COLO829 (cell line): ENCODE data around the gene HNF4A.
"Not testable (repeated sequence)": the region's sequence is repeated elsewhere in the genome, so short reads cannot be mapped to it uniquely, and the experiment has no call there.

Source experiments
- DNase-seq: peaks from one replicate; pipeline ENCODE4 v3.0.0; 2012; ENCODE audit warnings: low spot score

The HNF4A gene

DNA sequence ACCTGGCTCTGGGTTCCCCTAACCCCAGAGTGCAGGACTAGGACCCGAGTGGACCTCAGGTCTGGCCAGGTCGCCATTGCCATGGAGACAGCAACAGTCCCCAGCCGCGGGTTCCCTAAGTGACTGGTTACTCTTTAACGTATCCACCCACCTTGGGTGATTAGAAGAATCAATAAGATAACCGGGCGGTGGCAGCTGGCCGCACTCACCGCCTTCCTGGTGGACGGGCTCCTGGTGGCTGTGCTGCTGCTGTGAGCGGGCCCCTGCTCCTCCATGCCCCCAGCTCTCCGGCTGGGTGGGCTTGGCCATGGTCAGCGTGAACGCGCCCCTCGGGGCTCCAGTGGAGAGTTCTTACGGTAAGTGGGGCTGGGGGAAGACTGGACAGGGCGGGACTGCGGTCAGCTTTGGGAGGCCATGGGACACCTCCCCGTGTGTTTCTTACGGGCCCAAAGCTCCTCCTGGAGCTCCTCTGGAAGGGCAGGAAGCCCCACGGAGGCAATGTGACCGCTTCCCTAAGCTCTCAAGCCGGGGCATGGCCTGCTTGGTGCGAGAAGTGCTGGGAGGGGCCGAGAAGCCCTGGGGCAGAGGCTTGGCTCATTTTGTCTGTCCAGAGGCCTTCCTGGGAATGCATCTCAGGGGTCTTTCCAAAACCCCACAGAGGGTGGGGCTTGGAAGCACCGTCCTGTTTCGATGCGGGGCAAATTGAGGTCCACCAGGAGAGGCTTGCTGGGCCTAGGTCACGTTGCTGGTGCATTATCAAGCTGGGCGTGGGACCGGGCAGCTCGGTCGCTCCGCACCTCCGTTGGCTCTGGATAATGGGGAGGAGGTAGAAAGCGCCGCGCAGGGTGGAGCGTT, at the start of gene HNF4A:
HNF4A (plus strand) TSS at position 202 of the 855 bp plus-strand sequence; CDS start at position 308, 106 bp downstream.
- DNase-seq: no peak

DNA sequence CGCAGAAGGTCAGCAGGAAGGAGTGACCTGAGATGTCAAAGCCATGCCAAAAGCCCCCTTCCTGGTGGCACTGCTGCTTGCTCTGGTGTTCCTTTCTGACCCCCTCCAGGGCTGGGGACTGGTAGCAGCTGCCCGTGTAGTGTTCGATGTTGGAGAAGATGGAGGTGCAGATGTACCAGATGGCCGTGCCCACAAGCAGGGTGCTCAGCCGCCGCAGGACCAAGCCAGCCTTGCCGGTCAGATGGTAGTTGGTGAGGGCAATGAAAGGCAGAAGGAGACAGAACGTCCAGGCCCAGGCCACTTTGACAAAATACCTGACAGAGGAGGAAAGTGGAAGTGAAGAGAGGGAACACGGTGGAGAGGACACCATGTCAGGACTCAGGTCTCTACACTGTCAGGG, 48.6 kb upstream of the HNF4A start:
- no peak for DNase-seq

DNA sequence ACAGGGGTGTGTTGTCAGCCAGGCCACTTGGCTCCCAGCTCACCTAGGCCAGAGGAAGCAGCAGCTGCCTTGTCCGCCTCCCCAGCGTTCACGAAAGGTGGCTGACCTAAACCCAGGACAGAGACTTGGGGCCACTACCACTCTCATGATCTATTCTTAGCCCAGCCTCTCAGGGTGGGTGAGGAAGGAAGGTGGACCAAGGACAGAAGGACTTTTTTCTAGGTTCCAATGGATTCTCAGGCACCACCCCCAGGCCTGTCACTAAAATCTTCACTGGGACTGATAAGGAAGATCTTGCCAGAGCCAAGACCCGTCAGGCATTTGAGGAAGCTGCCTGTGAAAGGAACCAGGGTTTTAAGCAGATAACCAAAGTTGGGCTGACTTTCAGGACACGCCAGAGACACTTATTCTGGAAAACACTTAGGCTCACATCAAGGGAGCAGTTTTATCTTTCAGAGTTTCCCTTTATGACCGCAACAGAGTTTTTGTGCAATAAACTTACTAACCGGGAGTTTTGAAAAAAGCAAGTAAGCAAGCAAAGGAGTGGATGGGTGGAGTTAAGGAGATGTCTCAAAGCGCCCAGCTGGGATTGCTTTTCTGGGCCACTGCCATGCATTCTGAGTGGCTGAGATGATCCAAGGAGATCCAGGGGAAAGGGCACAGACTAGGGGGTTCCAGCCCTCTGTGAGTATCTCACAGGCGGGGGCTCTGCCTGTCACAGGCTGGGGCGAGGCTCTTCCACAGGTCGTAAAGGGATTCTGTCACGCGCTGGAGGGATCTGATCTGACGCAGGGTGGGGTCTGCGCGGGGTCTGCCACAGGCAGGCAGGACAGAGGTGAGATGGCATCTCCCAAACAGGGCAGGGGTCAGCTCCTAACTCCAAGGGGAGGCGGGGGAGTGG, 45.5 kb upstream of the HNF4A start:
- peak; percentile 19 for DNase-seq

DNA sequence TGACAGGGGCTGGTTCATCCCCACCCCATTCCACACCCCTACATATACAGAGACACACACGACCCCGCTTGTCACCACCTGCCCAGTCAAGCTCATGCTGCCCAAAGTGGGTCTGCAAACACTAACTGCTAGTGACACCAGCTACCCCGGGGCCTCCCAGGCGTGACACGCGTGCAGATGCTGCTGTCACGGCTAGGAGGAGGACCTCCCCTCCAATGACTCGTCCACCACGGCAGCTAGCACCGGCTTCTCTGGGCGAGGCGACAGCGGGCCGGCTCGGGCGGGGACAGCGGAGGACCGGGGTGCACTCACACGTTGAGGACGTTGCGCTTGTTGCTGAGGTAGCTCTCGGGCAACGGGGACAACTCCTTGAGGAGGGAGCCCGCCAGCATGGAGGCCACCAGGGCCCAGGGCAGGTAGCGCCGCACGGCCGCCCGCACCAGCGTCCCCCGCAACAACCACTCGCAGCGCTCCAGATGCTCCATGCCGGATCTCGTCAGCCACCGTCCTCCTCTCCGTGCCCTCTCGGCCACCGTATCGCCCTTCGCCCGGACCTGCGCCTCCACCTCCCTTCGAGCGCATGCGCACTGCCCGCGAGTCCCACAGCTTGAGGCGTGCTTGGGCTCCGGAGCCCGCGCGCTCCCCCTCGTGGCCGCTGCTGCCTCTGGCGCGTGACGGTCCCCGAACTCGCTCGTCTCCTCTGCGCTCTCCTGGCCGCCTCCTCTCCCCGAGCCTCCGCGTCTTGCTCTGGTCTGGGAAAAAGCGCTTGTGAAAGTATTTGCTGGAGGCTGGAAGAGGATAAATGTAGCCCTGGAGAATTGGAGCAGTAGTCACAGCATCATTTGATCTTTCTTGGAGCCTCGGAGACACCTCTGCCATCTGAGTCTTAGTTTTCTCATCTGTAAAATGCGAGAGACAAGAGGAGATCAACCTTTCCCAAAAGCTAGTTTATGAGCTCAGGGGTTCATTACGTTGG, 44.5 kb upstream of the HNF4A start, which contains the start of gene FITM2:
FITM2 (minus strand) TSS at position 539 of the 976 bp plus-strand sequence; CDS start at position 485, 54 bp downstream.
- DNase-seq: peak; percentile 98

DNA sequence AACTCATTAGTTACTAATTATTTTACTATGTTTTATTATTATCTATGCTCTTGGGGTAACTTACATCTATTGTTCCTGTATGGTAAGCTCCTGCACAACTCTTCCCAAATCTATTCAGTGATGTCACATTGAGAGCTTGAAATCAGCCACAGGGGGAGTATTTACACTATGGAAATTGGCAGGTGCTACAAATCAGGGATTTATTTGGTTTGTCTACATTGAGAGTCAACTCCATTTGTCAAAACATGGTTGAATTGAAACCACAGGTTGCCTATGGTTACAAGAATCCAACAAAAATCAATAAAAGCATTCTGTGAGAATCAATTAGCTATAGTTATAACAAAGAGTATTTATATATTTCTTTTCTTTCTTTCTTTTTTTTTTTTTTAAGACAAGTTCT, 40.6 kb upstream of the HNF4A start:
- DNase-seq: no peak

DNA sequence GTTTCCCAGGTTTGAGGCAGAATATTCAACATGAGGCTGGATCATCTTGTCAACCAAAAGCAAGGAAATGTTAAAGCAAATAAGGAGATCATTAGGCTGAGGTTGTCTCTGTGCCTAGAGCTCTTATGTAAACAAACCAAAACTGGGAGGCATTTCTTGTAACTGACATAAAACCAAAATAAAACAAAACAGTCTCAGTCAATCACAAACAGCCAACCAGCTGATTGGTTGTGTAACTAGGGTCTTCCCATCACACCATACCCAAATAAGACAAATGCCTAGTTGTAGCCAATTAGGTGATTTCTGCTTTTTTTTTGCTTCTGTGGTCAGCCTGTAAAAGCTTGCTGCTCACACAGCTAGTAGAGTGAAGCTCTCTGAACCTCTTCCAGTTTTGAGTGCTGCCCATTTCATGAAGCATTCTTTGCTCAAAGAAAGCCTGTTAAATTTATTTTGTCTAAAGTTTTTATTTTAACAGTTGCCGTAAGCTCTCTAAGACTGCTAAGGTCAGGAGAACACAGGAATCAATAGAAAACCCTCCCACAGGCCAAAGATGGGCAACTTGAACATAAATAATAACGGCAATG, 35.6 kb upstream of the HNF4A start:
- no peak for DNase-seq

DNA sequence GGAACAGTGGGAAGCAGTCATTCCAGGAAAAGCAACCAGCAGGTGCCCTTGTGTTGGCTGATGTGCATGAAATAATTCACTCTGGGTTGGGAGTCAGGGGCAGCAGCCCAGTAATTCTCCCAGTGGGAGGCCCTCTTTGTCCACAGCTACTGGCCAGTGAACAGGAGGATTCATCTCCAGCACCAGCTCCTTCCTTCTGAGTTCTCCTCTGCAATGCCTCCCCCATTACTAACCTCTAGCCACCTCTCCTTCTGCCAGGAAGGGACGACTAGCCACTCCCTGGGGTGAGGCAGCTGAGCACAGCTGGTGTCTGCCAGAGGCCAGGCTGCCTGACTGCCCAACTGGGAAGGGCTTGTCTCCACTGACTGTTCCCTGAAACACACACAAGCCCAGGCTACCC, 31.2 kb upstream of the HNF4A start:
- no peak for DNase-seq

DNA sequence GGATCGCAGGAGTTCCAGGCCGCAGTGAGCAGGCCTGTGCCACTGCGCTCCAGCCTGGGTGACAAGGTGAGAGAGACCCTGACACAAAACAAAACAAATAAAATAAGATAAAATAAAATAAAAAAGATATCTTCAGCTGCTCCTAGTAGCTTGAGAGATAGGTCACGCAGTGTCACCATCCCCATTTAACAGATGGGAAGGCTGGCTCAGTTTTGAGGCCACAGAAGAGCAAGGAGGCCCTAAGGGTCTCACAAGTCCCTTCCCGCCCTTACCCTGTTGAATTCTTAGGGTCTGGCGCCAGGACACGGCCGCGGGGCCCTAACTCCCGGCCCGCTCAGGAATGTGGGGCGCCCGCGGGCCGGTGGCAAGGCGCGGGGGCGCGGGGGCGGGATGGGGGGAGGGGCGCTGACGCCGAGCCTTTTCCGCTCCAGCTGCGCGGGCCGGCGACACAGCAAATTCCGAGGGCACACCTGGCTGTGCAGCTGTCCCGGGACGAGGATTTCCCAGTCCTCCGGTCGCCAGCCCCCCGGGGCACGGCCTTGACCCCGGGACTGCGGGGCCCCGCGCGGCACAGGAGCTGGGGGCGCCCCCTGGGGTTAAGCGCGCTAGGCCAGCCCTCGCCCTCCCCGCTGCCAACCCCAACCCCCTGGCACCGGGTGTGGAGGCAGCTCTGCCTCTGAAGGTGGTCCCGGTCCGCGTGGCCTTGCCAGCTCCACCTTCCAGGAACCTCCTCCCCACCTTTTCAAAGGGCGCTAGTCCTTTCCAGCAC, 28.9 kb upstream of the HNF4A start:
- no peak for DNase-seq

DNA sequence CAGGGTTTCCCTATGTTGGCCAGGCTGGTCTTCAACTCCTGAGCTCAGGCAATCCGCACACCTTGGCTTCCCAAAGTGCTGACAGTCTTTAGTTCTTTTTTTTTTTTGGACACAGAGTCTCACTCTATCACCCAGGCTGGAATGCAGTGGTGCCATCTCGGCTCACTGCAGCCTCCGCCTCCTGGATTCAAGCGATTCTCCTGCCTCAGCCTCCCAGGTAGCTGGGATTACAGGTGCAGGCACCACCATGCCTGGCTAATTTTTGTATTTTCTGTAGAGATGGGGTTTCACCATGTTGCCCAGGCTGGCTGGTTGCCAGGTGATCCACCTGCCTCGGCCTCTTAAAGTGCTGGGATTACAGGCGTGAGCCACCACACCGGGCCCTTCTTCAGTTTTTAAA, 27.8 kb upstream of the HNF4A start:
- not testable (repeated sequence) for DNase-seq

DNA sequence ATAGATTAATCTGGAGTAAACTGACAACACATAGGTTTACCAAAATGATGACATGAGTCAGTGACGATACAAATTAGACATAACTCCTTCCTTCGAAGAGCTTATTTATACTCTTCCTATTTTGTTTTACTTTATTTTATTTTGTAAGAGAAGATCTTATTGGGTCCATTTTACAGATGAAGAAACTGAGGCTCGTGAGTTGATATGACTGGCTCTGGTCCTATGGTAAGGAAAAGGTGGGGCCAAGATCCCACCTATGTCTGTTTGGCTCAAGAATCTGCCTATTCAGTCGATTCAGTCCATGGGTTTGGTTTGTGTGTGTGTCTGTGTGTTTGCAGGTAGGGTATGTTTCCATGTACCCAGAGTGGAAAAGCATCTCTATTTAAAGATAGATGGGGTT, 27.1 kb upstream of the HNF4A start:
- DNase-seq: no peak

DNA sequence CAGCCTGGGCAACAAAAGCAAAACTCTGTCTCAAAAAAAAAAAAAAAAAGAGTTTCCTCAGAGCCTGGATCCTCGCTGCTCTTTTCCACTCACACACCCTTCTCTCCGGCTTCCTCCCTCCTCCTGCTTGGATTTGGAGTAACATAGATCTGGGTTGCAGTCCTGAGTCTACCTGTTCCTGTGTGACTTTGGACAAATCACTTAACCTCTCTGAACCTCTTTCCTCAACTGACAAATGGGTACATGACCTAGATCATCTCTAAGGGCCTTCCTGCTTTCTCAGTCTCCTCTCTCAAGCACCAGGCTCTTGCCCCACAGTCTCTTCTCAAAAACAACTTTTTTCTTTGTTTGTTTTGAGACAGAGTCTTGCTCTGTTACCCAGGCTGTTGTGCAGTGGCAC, 24.3 kb upstream of the HNF4A start:
- no peak for DNase-seq

DNA sequence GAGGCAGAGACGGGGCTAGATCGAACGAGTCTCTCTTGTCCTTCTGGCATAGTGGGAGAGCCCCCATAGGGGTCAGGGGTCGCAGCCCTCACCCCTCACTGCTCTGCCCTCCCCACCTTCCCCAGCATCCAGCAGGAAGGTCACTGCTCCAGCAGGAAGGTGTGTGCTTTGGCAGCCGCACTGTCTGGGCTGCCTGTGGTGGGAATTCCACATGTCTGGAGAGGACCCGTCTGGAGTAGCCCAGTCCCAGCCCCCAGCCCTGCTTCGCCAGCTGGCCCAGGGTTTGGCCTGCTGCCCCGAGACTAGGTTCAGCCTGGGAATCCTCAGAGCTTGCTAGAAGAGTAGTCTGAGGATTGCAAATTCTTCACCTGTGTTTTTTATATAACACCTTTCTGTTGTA, 21.2 kb upstream of the HNF4A start:
- no peak for DNase-seq

DNA sequence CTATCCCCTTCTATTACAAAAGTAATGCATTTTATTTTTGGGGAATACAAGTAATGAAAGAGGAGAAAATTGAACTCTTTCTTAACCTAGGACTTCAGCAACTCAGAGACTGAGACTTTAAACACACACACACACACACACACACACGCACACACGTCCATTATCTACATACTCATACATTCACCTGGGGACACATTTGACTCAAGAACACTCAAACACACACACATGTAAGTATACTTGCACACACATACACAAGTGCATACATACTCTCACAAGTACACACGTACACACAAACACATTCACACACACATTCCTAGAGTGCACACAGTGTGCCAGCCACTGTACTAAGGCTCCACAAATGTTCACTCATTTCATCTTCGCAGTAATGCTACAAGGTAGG, 20.8 kb upstream of the HNF4A start:
- DNase-seq: no peak

DNA sequence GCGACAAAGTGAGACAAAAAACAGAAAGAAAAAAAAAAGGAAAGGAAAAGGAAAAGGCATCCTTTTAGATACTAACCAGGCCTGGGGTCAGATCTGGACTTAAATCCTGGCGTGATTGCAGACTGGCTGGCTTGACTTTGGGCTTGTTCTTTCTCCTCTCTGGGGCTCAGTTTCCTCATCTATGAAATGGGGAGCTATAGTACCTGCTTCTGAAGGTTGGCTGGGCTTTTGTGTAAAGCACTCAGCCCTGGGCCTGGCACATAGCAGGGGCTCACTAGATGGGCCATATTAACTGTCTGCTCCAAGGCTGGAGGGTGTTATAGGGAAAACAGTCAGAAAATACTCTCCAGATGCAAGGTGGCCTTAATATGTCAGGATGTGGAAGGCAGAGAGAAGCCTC, 19.8 kb upstream of the HNF4A start:
- DNase-seq: no peak

DNA sequence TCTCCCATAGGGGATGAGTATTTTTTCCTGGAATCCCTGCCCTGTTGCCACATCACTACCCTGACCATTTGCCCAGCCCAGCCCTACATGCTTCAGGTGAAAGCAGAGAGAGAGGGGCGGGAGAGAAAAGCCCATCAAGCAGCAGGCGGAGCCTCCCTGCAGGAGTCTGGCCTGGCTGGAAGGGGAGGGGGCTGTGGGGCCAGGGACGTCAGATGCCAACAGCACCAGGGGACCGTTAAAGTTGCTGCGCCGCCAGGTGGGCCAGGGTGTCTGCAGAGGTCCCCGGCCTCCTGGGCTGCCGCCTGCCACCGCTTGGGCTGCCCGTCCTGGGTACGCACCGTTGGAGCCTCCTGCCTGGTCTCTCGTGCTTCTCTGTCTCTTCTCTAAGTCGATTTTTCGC, 19.4 kb upstream of the HNF4A start:
- no peak for DNase-seq

DNA sequence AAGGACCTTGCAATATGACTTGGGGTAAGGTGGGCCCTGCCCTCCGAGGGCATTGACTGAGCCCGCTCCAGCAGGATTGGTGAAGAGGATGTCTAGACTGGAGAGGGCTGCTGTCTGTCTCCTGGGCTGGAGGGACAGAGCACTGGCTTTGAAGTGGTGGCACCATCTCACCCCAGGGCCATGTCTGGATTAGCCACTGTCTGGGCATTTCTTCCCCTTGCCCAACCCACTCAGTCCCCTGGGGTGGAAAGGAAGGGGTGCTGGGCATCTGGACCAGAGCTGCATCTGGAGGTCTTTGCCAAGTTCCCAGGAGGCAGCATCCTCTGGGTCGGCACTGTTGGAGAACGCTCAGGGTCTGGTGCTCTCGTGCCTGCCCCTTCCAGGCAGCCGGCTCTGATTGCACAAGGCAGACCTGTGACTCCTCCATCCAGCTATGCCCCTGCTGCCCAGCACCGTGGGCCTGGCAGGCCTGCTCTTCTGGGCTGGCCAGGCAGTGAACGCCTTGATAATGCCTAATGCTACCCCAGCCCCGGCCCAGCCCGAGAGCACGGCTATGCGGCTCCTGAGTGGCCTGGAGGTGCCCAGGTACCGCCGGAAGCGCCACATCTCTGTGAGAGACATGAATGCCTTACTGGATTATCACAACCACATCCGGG, 18.6 kb upstream of the HNF4A start, which contains the start of gene R3HDML:
R3HDML (plus strand) TSS at position 319 of the 656 bp plus-strand sequence; CDS start at position 434, 115 bp downstream.
- DNase-seq: no peak

DNA sequence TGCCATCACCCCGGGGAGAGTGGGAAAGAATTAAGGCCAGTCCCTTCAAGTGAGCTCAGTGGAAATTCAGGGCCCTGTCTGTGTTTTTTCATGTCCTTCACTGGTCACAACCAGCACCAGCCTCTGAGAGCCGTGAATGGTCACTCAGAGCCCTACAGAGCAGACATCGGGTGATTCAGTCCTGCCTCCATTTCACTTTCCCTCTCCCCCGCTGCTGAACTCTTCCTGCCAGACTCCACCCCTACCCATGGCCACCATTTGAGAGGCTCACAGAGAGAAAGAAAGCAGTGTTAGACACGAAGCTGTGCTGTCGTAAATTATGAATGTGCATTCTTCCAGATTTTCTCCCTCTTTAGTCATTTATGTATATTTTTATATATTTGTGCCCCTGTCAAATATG, 13.3 kb upstream of the HNF4A start:
- DNase-seq: peak; percentile 16

DNA sequence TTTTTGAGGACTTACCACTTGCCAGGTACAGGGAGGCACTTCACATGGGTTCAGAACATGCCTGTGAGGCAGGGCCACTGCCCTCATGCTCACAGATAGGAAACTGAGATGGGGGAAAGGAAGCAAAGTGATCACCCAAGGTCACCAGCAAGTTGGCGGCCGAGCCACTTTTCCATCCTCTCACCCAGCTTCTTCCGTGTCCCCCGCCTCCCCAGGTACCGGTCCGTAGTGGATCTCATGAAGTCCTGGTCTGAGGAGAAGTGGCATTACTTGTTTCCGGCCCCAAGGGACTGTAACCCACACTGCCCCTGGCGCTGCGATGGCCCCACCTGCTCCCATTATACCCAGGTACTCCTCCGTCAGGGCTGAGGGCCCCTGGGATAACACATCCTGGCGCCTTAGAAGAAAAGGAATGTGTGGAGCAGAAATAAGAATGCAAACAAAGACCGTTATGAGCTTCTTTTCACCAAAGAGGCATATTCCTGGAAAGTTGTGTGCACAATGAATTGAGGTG, 12.3 kb upstream of the HNF4A start:
- no peak for DNase-seq

DNA sequence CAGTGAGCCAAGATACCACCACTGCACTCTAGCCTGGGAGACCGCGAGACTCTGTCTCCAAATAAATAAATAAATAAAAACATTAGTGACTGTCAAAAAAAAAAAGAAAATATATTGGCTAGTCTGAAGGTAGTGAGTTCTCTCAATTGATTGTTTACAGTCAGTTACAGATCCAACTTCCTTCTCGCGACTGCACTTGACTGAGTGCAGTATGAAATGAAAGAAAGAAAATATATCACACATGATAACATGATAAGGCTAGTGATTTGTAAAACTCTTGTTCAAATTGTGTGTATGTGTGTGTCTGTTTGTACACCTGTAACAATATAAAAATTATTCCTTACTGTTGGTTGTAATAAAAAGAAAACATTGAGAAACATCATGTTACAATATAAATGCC, 10.8 kb upstream of the HNF4A start:
- no peak for DNase-seq

DNA sequence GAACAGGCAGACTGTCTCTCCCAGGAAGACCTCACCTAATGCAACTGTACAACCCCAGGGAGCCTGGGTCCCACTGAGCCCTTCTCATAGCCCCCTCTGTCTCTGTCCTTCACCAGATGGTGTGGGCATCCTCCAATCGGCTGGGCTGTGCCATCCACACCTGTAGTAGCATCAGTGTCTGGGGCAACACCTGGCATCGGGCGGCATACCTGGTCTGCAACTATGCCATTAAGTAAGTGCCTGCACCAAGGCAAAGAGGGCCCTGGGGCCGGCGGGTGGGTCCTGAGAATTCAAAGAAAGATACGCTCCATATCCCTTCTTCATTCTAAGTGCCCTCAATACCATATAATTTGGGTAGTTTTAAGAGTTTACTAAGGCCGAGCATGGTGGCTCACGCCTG, 10.4 kb upstream of the HNF4A start:
- no peak for DNase-seq
